Astrocyte (in vitro differentiated cells and primary cell): Measurements from ENCODE around the gene ST6GALNAC3.

Experiments used
- EZH2 ChIP-seq: IDR thresholded peaks from 2 replicates; pipeline ENCODE4 v1.6.1; 2012; ENCODE audit warnings: mild to moderate bottlenecking, low read length, inconsistent platforms; ENCODE audit not compliant: insufficient read depth
- TF ChIP-seq, protein P1 (sequence below): IDR thresholded peaks from 2 replicates; pipeline ENCODE4 v1.5.1; 2011; ENCODE audit warnings: low read depth, mild to moderate bottlenecking, inconsistent platforms, low read length, moderate library complexity; ENCODE audit not compliant: insufficient read depth

DNA sequence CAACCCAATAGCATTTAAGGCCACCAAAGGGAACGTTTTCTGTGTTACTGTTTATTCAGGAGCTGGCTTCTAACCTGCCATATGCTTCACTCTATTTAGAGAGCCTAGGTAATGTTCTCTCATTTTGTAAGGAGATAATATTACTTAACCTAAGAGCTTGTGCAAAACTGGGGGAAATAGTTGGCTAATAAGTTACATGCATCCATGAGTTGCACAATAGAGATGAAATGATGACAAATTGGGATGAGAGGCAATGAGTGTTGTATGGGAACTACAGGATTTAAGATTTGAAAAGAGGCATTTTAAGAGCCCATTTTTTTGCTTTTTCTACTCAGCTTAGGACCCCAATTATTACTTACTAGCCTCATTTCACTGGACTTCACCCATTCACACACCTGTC, 151.0 kb downstream of the ST6GALNAC3 start:
- TF ChIP-seq, protein P1, sequence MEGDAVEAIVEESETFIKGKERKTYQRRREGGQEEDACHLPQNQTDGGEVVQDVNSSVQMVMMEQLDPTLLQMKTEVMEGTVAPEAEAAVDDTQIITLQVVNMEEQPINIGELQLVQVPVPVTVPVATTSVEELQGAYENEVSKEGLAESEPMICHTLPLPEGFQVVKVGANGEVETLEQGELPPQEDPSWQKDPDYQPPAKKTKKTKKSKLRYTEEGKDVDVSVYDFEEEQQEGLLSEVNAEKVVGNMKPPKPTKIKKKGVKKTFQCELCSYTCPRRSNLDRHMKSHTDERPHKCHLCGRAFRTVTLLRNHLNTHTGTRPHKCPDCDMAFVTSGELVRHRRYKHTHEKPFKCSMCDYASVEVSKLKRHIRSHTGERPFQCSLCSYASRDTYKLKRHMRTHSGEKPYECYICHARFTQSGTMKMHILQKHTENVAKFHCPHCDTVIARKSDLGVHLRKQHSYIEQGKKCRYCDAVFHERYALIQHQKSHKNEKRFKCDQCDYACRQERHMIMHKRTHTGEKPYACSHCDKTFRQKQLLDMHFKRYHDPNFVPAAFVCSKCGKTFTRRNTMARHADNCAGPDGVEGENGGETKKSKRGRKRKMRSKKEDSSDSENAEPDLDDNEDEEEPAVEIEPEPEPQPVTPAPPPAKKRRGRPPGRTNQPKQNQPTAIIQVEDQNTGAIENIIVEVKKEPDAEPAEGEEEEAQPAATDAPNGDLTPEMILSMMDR = no peak
- no peak for TF ChIP-seq EZH2
